HG02610 (cell line): ENCODE results near the gene GBX1.

ENCODE experiments used
- ATAC-seq: cut with Tn5 transposase; IDR thresholded peaks from one replicate; pipeline ENCODE4 v1.9.1; 2021; ENCODE audit warnings: mild to moderate bottlenecking, moderate library complexity; ENCODE audit not compliant: unreplicated experiment

The GBX1 gene

GRCh38 chr7:151129117-151129959, 38.2 kb downstream of the GBX1 start:
- no peak for ATAC-seq

- no peak for ATAC-seq
Measured at GRCh38 chr7:151128716-151129115, 38.8 kb downstream of the GBX1 start.

- no peak for ATAC-seq
Measured at GRCh38 chr7:151128144-151128543, 39.4 kb downstream of the GBX1 start.

GRCh38 chr7:151126491-151127137, 40.9 kb downstream of the GBX1 start:
- ATAC-seq, result no peak

GRCh38 chr7:151125846-151126481, 41.5 kb downstream of the GBX1 start:
- no peak for ATAC-seq

GRCh38 chr7:151125470-151125845, 42.0 kb downstream of the GBX1 start:
- ATAC-seq, result no peak

GRCh38 chr7:151124899-151125399, 42.5 kb downstream of the GBX1 start:
- no peak for ATAC-seq

- no peak for ATAC-seq
Measured at GRCh38 chr7:151124481-151124880, 43.0 kb downstream of the GBX1 start.

GRCh38 chr7:151123822-151124464, 43.6 kb downstream of the GBX1 start:
- peak; percentile 70 for ATAC-seq

GRCh38 chr7:151123158-151123821, 44.2 kb downstream of the GBX1 start:
- ATAC-seq, result no peak

GRCh38 chr7:151122796-151123157, 44.7 kb downstream of the GBX1 start:
- ATAC-seq, result no peak

GRCh38 chr7:151122276-151122675, 45.2 kb downstream of the GBX1 start:
- no peak for ATAC-seq

GRCh38 chr7:151121380-151122170, 45.9 kb downstream of the GBX1 start:
- no peak for ATAC-seq

- no peak for ATAC-seq
Measured at GRCh38 chr7:151120896-151121295, 46.6 kb downstream of the GBX1 start.

- no peak for ATAC-seq
Measured at GRCh38 chr7:151119902-151120301, 47.6 kb downstream of the GBX1 start.

- no peak for ATAC-seq
Measured at GRCh38 chr7:151119055-151119415, 48.5 kb downstream of the GBX1 start.

- ATAC-seq, result no peak
Measured at GRCh38 chr7:151118108-151119054, 49.1 kb downstream of the GBX1 start.

GRCh38 chr7:151117565-151117964, 49.9 kb downstream of the GBX1 start:
- no peak for ATAC-seq
